B cell (primary cell): ENCODE results near the gene MSH2. TPM values are rescaled to one million over a fixed set of nuclear protein-coding genes. Genes with fewer than 3 reads are reported as not detected.

ENCODE experiments used
- ATAC-seq: fragments of 200-7000 bp; cut with Tn5 transposase; one replicate; pipeline ENCODE4 v1.10.0; 2021; ENCODE audit warnings: low read depth, mild to moderate bottlenecking, moderate number of reproducible peaks, moderate library complexity
- CTCF ChIA-PET: fragments of 350-600 bp; sonication (Branson Sonifier 250); formaldehyde crosslinking; loops from one replicate; lab custom pipeline; 2021; ENCODE audit warnings: antibody characterized with exemption, inconsistent platforms; lab: Charles Lee
- POLR2A ChIA-PET: fragments of 350-600 bp; sonication (Branson Sonifier 250); formaldehyde crosslinking; loops from one replicate; lab custom pipeline; 2021; ENCODE audit warnings: antibody characterized with exemption; lab: Charles Lee
- DNase-seq: peaks from one replicate; pipeline ENCODE4 v3.0.0; 2013
- H2AFZ ChIP-seq: 2 replicates; pipeline ENCODE4 v1.6.1; 2012; ENCODE audit warnings: mild to moderate bottlenecking, low read depth, low read length; ENCODE audit not compliant: insufficient read depth, poor library complexity, severe bottlenecking
- H3K27ac ChIP-seq, 2 donors: 1 replicate in 1 of 2; 2 replicates in 1 of 2; pipeline ENCODE4 v1.5.1; 2012 to 2013; ENCODE audit warnings: low read length in 2 of 2, mild to moderate bottlenecking in 2 of 2, moderate library complexity in 1 of 2
- H3K27me3 ChIP-seq, 4 experiments: fragments of 200-600 bp in 1 of 4; sonication (generic) in 1 of 4; replicated peaks in 1 of 4; 1 replicate in 2 of 4; 2 replicates in 2 of 4; pipeline versions ENCODE4 v1.6.1 to v1.7.0; 2013 to 2016; ENCODE audit warnings: low read length in 3 of 4, mild to moderate bottlenecking in 2 of 4, mixed read lengths in 1 of 4, moderate library complexity in 1 of 4; ENCODE audit not compliant: insufficient read depth in 4 of 4, control insufficient read depth in 3 of 4; ENCODE audit errors: control extremely low read depth in 1 of 4
- H3K36me3 ChIP-seq, 2 experiments: replicated peaks in 1 of 2; 1 replicate in 1 of 2; 2 replicates in 1 of 2; pipeline versions ENCODE4 v1.6.1 to v1.7.1; 2013; ENCODE audit warnings: low read length in 1 of 2; ENCODE audit not compliant: insufficient read depth in 2 of 2, control insufficient read depth in 1 of 2; ENCODE audit errors: control extremely low read depth in 1 of 2, extremely low read depth in 1 of 2
- H3K4me1 ChIP-seq, 2 donors: fragments of 200-600 bp in 1 of 2; sonication (generic) in 1 of 2; 1 replicate in 1 of 2; 2 replicates in 1 of 2; pipeline versions ENCODE4 v1.5.1 to v1.6.1; 2013 to 2017; ENCODE audit warnings: low read length in 2 of 2; ENCODE audit not compliant: control insufficient read depth in 2 of 2, insufficient read depth in 2 of 2
- H3K4me2 ChIP-seq: replicated peaks from 2 replicates; pipeline ENCODE3; 2012; ENCODE audit warnings: mild to moderate bottlenecking, low read depth, low read length; ENCODE audit not compliant: poor library complexity, severe bottlenecking
- H3K4me3 ChIP-seq, 5 experiments: fragments of 200-600 bp in 1 of 5; sonication (generic) in 1 of 5; 1 replicate in 3 of 5; 2 replicates in 2 of 5; pipeline versions ENCODE4 v1.5.1 to v1.7.0; 2011 to 2016; ENCODE audit warnings: low read length in 4 of 5, mild to moderate bottlenecking in 4 of 5, low read depth in 2 of 5, control low read depth in 1 of 5, moderate library complexity in 1 of 5; ENCODE audit not compliant: insufficient read depth in 1 of 5; ENCODE audit errors: control extremely low read depth in 1 of 5, extremely low read depth in 1 of 5
- H3K79me2 ChIP-seq: fragments of 200-600 bp; sonication (generic); one replicate; pipeline ENCODE4 v1.6.0; 2016; ENCODE audit warnings: low read length; ENCODE audit not compliant: control insufficient read depth, insufficient read depth
- H3K9ac ChIP-seq: fragments of 200-600 bp; sonication (generic); 2 replicates; pipeline ENCODE4 v1.6.1; 2017; ENCODE audit warnings: mild to moderate bottlenecking, low read length, moderate library complexity
- H3K9me3 ChIP-seq, 3 donors: one replicate each; pipeline versions ENCODE4 v1.6.1 to v1.7.1; 2013; ENCODE audit warnings: low read length in 2 of 3; ENCODE audit not compliant: control insufficient read depth in 2 of 3, insufficient read depth in 1 of 3; ENCODE audit errors: control extremely low read depth in 1 of 3
- H4K20me1 ChIP-seq: 2 replicates; pipeline ENCODE4 v1.6.0; 2012; ENCODE audit warnings: mild to moderate bottlenecking, low read length; ENCODE audit not compliant: insufficient read depth, control insufficient read depth, poor library complexity, severe bottlenecking
- H3K27ac Mint-ChIP-seq: one replicate; pipeline ENCODE4 v1.8.0; 2021; ENCODE audit warnings: mixed read lengths
- H3K27me3 Mint-ChIP-seq: one replicate; pipeline ENCODE4 v1.8.0; 2021; ENCODE audit warnings: mixed read lengths
- H3K4me1 Mint-ChIP-seq: one replicate; pipeline ENCODE4 v1.8.0; 2021; ENCODE audit warnings: mixed read lengths
- H3K4me3 Mint-ChIP-seq: one replicate; pipeline ENCODE4 v1.8.0; 2021; ENCODE audit warnings: mixed read lengths
- H3K9me3 Mint-ChIP-seq: one replicate; pipeline ENCODE4 v1.8.0; 2022; ENCODE audit warnings: mixed read lengths; ENCODE audit not compliant: insufficient read depth
- EZH2 ChIP-seq: IDR thresholded peaks from 2 replicates; pipeline ENCODE4 v1.6.1; 2012; ENCODE audit warnings: borderline replicate concordance, low read depth, mild to moderate bottlenecking, moderate library complexity, low read length; ENCODE audit not compliant: insufficient read depth, poor library complexity, severe bottlenecking
- WGBS: methylation state at CpG from one replicate; pipeline ENCODE4 v1.1.5; 2013; ENCODE audit warnings: missing lambda C conversion rate; ENCODE audit not compliant: insufficient coverage; 5-methylcytosine and 5-hydroxymethylcytosine counted together
- intact Hi-C: fragments of 100-400 bp; cut with micrococcal nuclease; formaldehyde crosslinking; loops from one replicate; pipeline ENCODE4 v1.10.0; 2022
- polyA plus RNA-seq: library from polyadenylated mRNA; depleted of rRNA; stranded (reverse); fragments of >200 nt; gene quantifications from 2 replicates; pipeline ENCODE4 v1.2.3, GENCODE V29; 2012
- total RNA-seq, 2 donors: library from RNA; stranded (reverse); fragments of 120-200 nt in 1 of 2; gene quantifications; 1 replicate in 1 of 2; 2 replicates in 1 of 2; pipeline versions ENCODE4 v1.2.3 to v1.2.4, GENCODE V29; 2013 to 2022
- TF ChIP-seq, protein P1 (sequence below): fragments of 200-600 bp; IDR thresholded peaks from one replicate; pipeline ENCODE4 v1.8.0; 2022; ENCODE audit warnings: antibody characterized with exemption, mild to moderate bottlenecking

MSH2 gene
- total and polyA plus RNA-seq, 2 donors (not counting 1 experiment from before 2014, with no cell fraction given): 7.4 to 21.9 TPM

DNA sequence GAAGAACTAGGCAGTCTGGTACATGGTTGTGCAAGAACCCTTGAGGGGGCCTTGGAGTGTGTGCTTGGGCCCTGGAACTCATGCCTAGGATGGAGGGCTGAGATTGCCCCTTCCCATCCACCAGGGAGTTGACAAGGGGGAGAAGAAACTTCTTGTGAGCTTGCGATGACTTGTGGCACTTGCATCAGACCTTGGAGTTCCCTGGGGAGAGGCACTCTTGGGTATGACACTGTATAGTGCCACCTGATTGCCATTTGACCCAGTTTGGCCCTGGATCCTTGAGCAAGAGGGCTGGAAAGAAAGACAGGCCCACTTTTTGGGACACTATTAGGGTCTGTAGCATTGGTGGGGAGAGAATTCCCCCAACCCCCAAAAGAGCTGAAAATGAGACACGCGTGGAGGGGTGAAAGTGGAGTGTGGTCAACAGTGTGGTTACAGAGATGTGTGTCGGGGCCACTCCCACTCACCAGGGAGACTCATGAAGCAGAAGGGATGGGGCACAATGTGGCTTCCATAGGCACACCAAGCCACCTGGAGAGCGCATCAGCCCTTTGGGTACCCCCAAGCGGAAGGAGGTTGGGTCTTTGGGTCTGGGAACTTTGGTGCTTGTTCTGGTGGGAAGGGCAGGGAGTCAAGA lies 101.3 kb downstream of the MSH2 start:
- CTCF ChIA-PET: no interaction called here
- Histone ChIP-seq H4K20me1 (no peaks in the 10 kb centered on the region), H3K27ac (no peak overlapping the region), H3K36me3 (no peaks in the 10 kb centered on the region), H3K9ac (no peak overlapping the region), H3K4me2 (peak overlapping the region; percentile 32), H2AFZ (no peak overlapping the region), H3K9me3 (peaks cover 0 to 36% (median 26%) of the 10 kb centered on the region in 3 donors), H3K79me2 (no peaks in the 10 kb centered on the region), H3K27me3 (peaks cover 0 to 13% (median 0%) of the 10 kb centered on the region in 4 experiments), H3K4me3 (no peak overlapping the region), H3K4me1 (peaks cover 23 to 25% of the 10 kb centered on the region in 2 donors)
- H3K4me3 Mint-ChIP-seq: peak overlapping the region; percentile 44
- peaks cover 11% of the 10 kb centered on the region for H3K9me3 Mint-ChIP-seq
- no peak for TF ChIP-seq EZH2
- TF ChIP-seq, protein P1, sequence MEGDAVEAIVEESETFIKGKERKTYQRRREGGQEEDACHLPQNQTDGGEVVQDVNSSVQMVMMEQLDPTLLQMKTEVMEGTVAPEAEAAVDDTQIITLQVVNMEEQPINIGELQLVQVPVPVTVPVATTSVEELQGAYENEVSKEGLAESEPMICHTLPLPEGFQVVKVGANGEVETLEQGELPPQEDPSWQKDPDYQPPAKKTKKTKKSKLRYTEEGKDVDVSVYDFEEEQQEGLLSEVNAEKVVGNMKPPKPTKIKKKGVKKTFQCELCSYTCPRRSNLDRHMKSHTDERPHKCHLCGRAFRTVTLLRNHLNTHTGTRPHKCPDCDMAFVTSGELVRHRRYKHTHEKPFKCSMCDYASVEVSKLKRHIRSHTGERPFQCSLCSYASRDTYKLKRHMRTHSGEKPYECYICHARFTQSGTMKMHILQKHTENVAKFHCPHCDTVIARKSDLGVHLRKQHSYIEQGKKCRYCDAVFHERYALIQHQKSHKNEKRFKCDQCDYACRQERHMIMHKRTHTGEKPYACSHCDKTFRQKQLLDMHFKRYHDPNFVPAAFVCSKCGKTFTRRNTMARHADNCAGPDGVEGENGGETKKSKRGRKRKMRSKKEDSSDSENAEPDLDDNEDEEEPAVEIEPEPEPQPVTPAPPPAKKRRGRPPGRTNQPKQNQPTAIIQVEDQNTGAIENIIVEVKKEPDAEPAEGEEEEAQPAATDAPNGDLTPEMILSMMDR: no peak
- peaks cover 10% of the 10 kb centered on the region for H3K27me3 Mint-ChIP-seq
- ATAC-seq (peak; percentile 31), DNase-seq (peak; percentile 31)
- intact Hi-C loops: no loop called here
- H3K4me1 Mint-ChIP-seq: peaks cover 28% of the 10 kb centered on the region
- no peak overlapping the region for H3K27ac Mint-ChIP-seq
- WGBS: 73% methylated on average over 4 of the region's 6 CpGs
- POLR2A ChIA-PET: interaction anchor here (0.6 kb wide), 1 partner anchor 277 kb away, joined by 3 read pairs; no protein-coding TSS in a partner anchor

DNA sequence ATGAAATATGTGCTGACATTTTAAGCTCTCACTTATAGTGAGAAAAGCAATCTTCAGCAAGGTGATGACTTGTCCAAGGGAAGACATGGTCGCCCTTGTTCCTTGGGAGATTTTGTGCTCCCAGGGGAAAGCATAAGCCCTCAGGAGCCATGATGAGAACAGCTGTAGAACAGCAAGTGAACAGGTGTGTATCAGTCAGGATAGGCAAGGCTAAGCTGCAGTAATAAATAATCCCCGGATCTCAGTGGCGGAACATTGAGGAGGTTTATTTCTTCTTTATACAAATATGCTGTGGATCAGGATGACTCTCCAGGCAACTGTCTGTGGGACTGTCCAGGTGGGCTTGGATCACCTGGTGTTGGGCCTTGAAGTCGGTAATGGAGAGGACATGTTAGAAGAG lies 103.1 kb downstream of the MSH2 start:
- CTCF ChIA-PET: no interaction called here
- DNase-seq (no peak), ATAC-seq (no peak)
- POLR2A ChIA-PET: interaction anchor here (0.6 kb wide), 1 partner anchor 198 kb away, joined by 4 read pairs; no protein-coding TSS in a partner anchor
- Histone ChIP-seq H3K4me1 (peaks cover 23 to 25% of the 10 kb centered on the region in 2 donors), H2AFZ (no peak overlapping the region), H3K36me3 (no peaks in the 10 kb centered on the region), H3K4me3 (no peak overlapping the region), H4K20me1 (no peaks in the 10 kb centered on the region), H3K27me3 (peaks cover 0 to 13% (median 0%) of the 10 kb centered on the region in 4 experiments), H3K79me2 (no peaks in the 10 kb centered on the region), H3K27ac (no peak overlapping the region), H3K4me2 (no peak overlapping the region), H3K9ac (no peak overlapping the region), H3K9me3 (peaks cover 0 to 19% (median 13%) of the 10 kb centered on the region in 3 donors)
- no peak overlapping the region for H3K4me3 Mint-ChIP-seq
- peaks cover 26% of the 10 kb centered on the region for H3K4me1 Mint-ChIP-seq
- H3K27ac Mint-ChIP-seq: no peak overlapping the region
- 50% methylated on average over 2 of the region's 4 CpGs for WGBS
- intact Hi-C loops: no loop called here
- peaks cover 10% of the 10 kb centered on the region for H3K27me3 Mint-ChIP-seq
- no peak for TF ChIP-seq EZH2
- TF ChIP-seq, protein P1: no peak
- peaks cover 4% of the 10 kb centered on the region for H3K9me3 Mint-ChIP-seq
